ENCODE data around the gene NDEL1. TPM values are rescaled to one million over a fixed set of nuclear protein-coding genes. Genes with fewer than 3 reads are reported as not detected.

Gene NDEL1
- total RNA-seq, 4 donors from 2014 or later = 31.3 to 60.6 (median 41.5) TPM

- TF ChIP-seq CTCF (IDR thresholded peaks at IDR 0.05 in 4 of 5, conservative IDR thresholded peaks at IDR 0.05 in 1 of 5) (no peak), POLR2A (IDR thresholded peaks at IDR 0.05) (no peak)
Observed at GRCh38 chr17:8438441-8438840, 2.8 kb downstream of the NDEL1 start.

GRCh38 chr17:8439681-8440080 lies 4.0 kb downstream of the NDEL1 start:
- ATAC-seq (no peak), DNase-seq (no peak)
- Histone ChIP-seq H3K4me1 (peaks cover 44 to 45% of the 10 kb centered on the region in 2 donors), H3K36me3 (peaks cover 0 to under 1% of the 10 kb centered on the region in 2 donors), H3K9me3 (no peaks in the 10 kb centered on the region), H3K27me3 (no peaks in the 10 kb centered on the region), H3K27ac (no peak overlapping the region), H3K4me3 (no peak overlapping the region)
- intact Hi-C loops (cut with DNase I; ENCODE audit: low total_unique reads) (loop anchor here (5.0 to 10.0 kb wide), 2 partner anchors 195 to 217 kb away; partner anchors contain the start of gene MYH10), in situ Hi-C loops (cut with MboI; ENCODE audit: low sequenced_read_pairs in 4 of 4) (no loop called here)
- no peak for TF ChIP-seq POLR2A (IDR thresholded peaks at IDR 0.05)
- no peak for TF ChIP-seq CTCF (IDR thresholded peaks at IDR 0.05 in 4 of 5, conservative IDR thresholded peaks at IDR 0.05 in 1 of 5)

More at GRCh38 chr17:8438441-8438840, 2.8 kb downstream of the NDEL1 start:
- ATAC-seq = no peak
- H3K27ac ChIP-seq = peak overlapping the region in 2 of 4 donors; percentile 92 to 98
- DNase-seq = no peak
- in situ Hi-C loops (cut with MboI; ENCODE audit: low sequenced_read_pairs in 4 of 4) (no loop called here), intact Hi-C loops (cut with DNase I; ENCODE audit: low total_unique reads) (loop anchor here (5.0 to 10.0 kb wide), 2 partner anchors 196 to 216 kb away; partner anchors contain the start of gene MYH10)
- H3K27me3 ChIP-seq = no peaks in the 10 kb centered on the region
- no peaks in the 10 kb centered on the region for H3K9me3 ChIP-seq
- no peaks in the 10 kb centered on the region for H3K36me3 ChIP-seq
- H3K4me1 ChIP-seq = peaks cover 39 to 43% of the 10 kb centered on the region in 2 donors
- no peak overlapping the region for H3K4me3 ChIP-seq

GRCh38 chr17:8441690-8442089 lies 6.0 kb downstream of the NDEL1 start:
- Histone ChIP-seq H3K27me3 (no peaks in the 10 kb centered on the region), H3K4me3 (no peak overlapping the region), H3K9me3 (no peaks in the 10 kb centered on the region), H3K36me3 (peaks cover 3 to 11% of the 10 kb centered on the region in 2 donors), H3K27ac (peak overlapping the region in 2 of 4 donors; percentile 6 to 28), H3K4me1 (peaks cover 48 to 49% of the 10 kb centered on the region in 2 donors)
- TF ChIP-seq CTCF (IDR thresholded peaks at IDR 0.05 in 4 of 5, conservative IDR thresholded peaks at IDR 0.05 in 1 of 5) = no peak
- no peak for TF ChIP-seq POLR2A (IDR thresholded peaks at IDR 0.05)
- intact Hi-C loops (cut with DNase I; ENCODE audit: low total_unique reads) = no loop called here
- no peak for DNase-seq
- in situ Hi-C loops (cut with MboI; ENCODE audit: low sequenced_read_pairs in 4 of 4) = no loop called here
- no peak for ATAC-seq

- Histone ChIP-seq H3K4me3 (no peak overlapping the region), H3K27me3 (no peaks in the 10 kb centered on the region), H3K9me3 (no peaks in the 10 kb centered on the region), H3K36me3 (peaks cover 3 to 17% of the 10 kb centered on the region in 2 donors), H3K4me1 (peaks cover 42 to 45% of the 10 kb centered on the region in 2 donors), H3K27ac (no peak overlapping the region)
- DNase-seq = no peak
- in situ Hi-C loops (cut with MboI; ENCODE audit: low sequenced_read_pairs in 4 of 4) = no loop called here
- ATAC-seq = no peak
- no peak for TF ChIP-seq POLR2A (IDR thresholded peaks at IDR 0.05)
- no peak for TF ChIP-seq CTCF (IDR thresholded peaks at IDR 0.05 in 4 of 5, conservative IDR thresholded peaks at IDR 0.05 in 1 of 5)
- intact Hi-C loops (cut with DNase I; ENCODE audit: low total_unique reads) = no loop called here
Observed at GRCh38 chr17:8442310-8442709, 6.6 kb downstream of the NDEL1 start.

- Histone ChIP-seq H3K27me3 (no peaks in the 10 kb centered on the region), H3K36me3 (peaks cover 3 to 26% of the 10 kb centered on the region in 2 donors), H3K27ac (no peak overlapping the region), H3K4me1 (peaks cover 27 to 32% of the 10 kb centered on the region in 2 donors), H3K4me3 (no peak overlapping the region), H3K9me3 (no peaks in the 10 kb centered on the region)
- no peak for TF ChIP-seq CTCF (IDR thresholded peaks at IDR 0.05 in 4 of 5, conservative IDR thresholded peaks at IDR 0.05 in 1 of 5)
- no peak for TF ChIP-seq POLR2A (IDR thresholded peaks at IDR 0.05)
- in situ Hi-C loops (cut with MboI; ENCODE audit: low sequenced_read_pairs in 4 of 4) = no loop called here
- no peak for ATAC-seq
- no peak for DNase-seq
- intact Hi-C loops (cut with DNase I; ENCODE audit: low total_unique reads) = no loop called here
Observed at GRCh38 chr17:8443756-8444155, 8.1 kb downstream of the NDEL1 start.
